Right renal pelvis (tissue), 4 donors: ENCODE measurements around the gene OR5B12. TPM values are rescaled to one million over a fixed set of nuclear protein-coding genes. Genes with fewer than 3 reads are reported as not detected.

Source experiments
- polyA plus RNA-seq, 4 donors: library from polyadenylated mRNA; unstranded; fragments of 120-200 nt; gene quantifications; one replicate each; pipeline ENCODE4 v1.2.1, GENCODE V29; 2013; ENCODE audit not compliant: insufficient read length in 4 of 4

Gene OR5B12
- polyA plus RNA-seq, 4 donors: not detected

Other genes with a start within 250 kb of the OR5B12 start
- not detected for gene OR1S2, start 238.1 kb downstream of the OR5B12 start, polyA plus RNA-seq
- gene OR1S1, start 229.5 kb downstream of the OR5B12 start, polyA plus RNA-seq: not detected
- not detected for gene OR10Q1, start 213.3 kb downstream of the OR5B12 start, polyA plus RNA-seq
- gene OR10W1, start 174.0 kb downstream of the OR5B12 start, polyA plus RNA-seq: not detected
- gene OR5B17, start 83.2 kb downstream of the OR5B12 start, polyA plus RNA-seq: not detected
- not detected for gene OR5B3, start 35.4 kb downstream of the OR5B12 start, polyA plus RNA-seq
- under 1 TPM in 1 of 4 donors, not detected in 3; 0.03 TPM for gene OR5B2, start 14.1 kb downstream of the OR5B12 start, polyA plus RNA-seq
- gene OR5B21, start 65.9 kb upstream of the OR5B12 start, polyA plus RNA-seq: not detected
- 1 to 10 TPM; 7.3 to 8.2 (median 7.7) TPM for gene LPXN, start 133.6 kb upstream of the OR5B12 start, polyA plus RNA-seq
- 10 to 100 TPM; 55.3 to 72.5 (median 69.5) TPM for gene ZFP91, start 136.8 kb upstream of the OR5B12 start, polyA plus RNA-seq
- gene CNTF, start 180.4 kb upstream of the OR5B12 start, polyA plus RNA-seq: 1 to 10 TPM in 3 of 4 donors, under 1 TPM in 1; 0.97 to 1.5 (median 1.2) TPM